Measurements from ENCODE around the gene CAPN7. TPM values are rescaled to one million over a fixed set of nuclear protein-coding genes. Genes with fewer than 3 reads are reported as not detected.
A peak's percentile ranks its signal among the peaks of the same experiment; 100 is the strongest.

Gene CAPN7
- total and polyA plus RNA-seq, 2 donors (not counting 1 experiment from before 2014, with no cell fraction given): 40.4 to 85.9 TPM

DNA sequence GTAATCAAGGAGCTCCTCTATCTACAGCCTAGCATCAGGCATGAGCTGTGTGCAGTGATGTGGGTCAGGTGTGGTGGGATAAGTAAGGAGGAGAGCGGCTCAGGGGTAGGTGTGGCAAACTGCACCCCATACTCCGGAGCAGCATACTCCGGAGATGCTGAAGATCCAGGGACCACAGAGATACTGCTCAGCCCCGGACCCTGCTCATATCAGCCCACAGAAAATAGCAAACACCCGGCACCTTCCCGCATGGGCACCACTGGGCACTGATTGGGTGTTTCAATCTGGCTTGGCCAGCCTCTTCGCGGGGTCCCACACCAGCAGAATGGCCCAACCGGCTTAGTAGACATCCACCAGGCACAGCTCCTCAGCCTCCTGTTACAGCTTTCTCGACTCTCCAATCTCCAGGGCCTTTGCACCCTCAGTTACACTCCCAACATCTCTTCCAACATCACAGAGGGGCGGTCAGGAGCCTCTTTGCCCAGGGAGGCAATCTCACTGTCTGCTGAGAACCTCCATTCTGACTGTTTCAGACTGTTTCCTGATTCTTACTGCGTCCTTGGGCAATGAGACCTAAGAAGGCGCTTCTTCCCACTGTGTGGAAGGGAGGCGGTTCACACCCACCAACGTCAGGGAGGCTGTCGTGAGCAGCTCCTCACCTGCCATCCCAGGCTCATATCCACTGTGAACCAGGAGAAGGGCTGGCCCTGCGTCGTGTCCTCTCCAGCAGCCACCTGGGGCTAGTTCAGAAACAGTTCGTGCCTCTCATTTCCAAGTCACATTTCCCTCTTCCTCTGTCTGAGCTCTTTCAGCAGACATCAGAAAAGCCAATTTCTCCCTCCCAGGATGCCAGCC, 59.8 kb downstream of the CAPN7 start:
- H3K27me3 Mint-ChIP-seq: no peaks in the 10 kb centered on the region
- ChIA-PET POLR2A (interaction anchor here (0.6 to 1.5 kb wide), 3 partner anchors 34 to 147 kb away, joined by 3 to 6 read pairs (median 3); no protein-coding TSS in a partner anchor), CTCF (interaction anchor here (0.6 to 13.8 kb wide), 15 partner anchors 7 to 137 kb away, joined by 3 to 421 read pairs (median 26); partner anchors contain the start of gene SH3BP5)
- H3K36me3 ChIP-seq (replicated peaks in 1 of 2; ENCODE audit: control extremely low read depth in 1 of 2, control insufficient read depth in 1 of 2, extremely low read depth in 1 of 2, insufficient read depth in 2 of 2, low read length in 1 of 2): peaks cover 12 to 65% of the 10 kb centered on the region in 2 experiments
- H3K9me3 ChIP-seq (ENCODE audit: control extremely low read depth in 1 of 3, control insufficient read depth in 2 of 3, insufficient read depth in 1 of 3, low read length in 2 of 3): no peaks in the 10 kb centered on the region
- no peaks in the 10 kb centered on the region for H3K9me3 Mint-ChIP-seq (ENCODE audit: insufficient read depth)
- no peak for ATAC-seq (ENCODE audit: low read depth)
- intact Hi-C loops (cut with micrococcal nuclease): no loop called here
- peaks cover 97% of the 10 kb centered on the region for H3K79me2 ChIP-seq (ENCODE audit: control insufficient read depth, insufficient read depth, low read length)
- peaks cover 97% of the 10 kb centered on the region for H4K20me1 ChIP-seq (ENCODE audit: control insufficient read depth, insufficient read depth, low read length, poor library complexity, severe bottlenecking)
- peak overlapping the region; percentile 46 for H3K27ac Mint-ChIP-seq
- H3K4me3 ChIP-seq (ENCODE audit: control extremely low read depth in 1 of 5, extremely low read depth in 1 of 5, insufficient read depth in 1 of 5, low read depth in 2 of 5, low read length in 4 of 5): no peak overlapping the region
- H3K4me1 ChIP-seq (ENCODE audit: control insufficient read depth in 2 of 2, insufficient read depth in 2 of 2, low read length in 2 of 2): peaks cover 48 to 56% of the 10 kb centered on the region in 2 donors
- H3K4me3 Mint-ChIP-seq: no peak overlapping the region
- H2AFZ ChIP-seq (ENCODE audit: insufficient read depth, low read depth, low read length, poor library complexity, severe bottlenecking): no peak overlapping the region
- 93% methylated on average over 18 of the region's 19 CpGs for WGBS (ENCODE audit: insufficient coverage)
- H3K4me1 Mint-ChIP-seq: peaks cover 69% of the 10 kb centered on the region
- no peak overlapping the region for H3K4me2 ChIP-seq (replicated peaks; ENCODE audit: low read depth, low read length, poor library complexity, severe bottlenecking)
- no peak for TF ChIP-seq EZH2 (IDR thresholded peaks at IDR 0.05; ENCODE audit: borderline replicate concordance, insufficient read depth, low read depth, low read length, poor library complexity, severe bottlenecking)
- TF ChIP-seq, protein P1, sequence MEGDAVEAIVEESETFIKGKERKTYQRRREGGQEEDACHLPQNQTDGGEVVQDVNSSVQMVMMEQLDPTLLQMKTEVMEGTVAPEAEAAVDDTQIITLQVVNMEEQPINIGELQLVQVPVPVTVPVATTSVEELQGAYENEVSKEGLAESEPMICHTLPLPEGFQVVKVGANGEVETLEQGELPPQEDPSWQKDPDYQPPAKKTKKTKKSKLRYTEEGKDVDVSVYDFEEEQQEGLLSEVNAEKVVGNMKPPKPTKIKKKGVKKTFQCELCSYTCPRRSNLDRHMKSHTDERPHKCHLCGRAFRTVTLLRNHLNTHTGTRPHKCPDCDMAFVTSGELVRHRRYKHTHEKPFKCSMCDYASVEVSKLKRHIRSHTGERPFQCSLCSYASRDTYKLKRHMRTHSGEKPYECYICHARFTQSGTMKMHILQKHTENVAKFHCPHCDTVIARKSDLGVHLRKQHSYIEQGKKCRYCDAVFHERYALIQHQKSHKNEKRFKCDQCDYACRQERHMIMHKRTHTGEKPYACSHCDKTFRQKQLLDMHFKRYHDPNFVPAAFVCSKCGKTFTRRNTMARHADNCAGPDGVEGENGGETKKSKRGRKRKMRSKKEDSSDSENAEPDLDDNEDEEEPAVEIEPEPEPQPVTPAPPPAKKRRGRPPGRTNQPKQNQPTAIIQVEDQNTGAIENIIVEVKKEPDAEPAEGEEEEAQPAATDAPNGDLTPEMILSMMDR (IDR thresholded peaks at IDR 0.05): no peak
- H3K9ac ChIP-seq (ENCODE audit: low read length): no peak overlapping the region
- DNase-seq: no peak
- H3K27me3 ChIP-seq (replicated peaks in 1 of 4; ENCODE audit: control extremely low read depth in 1 of 4, control insufficient read depth in 3 of 4, insufficient read depth in 4 of 4, low read length in 3 of 4): no peaks in the 10 kb centered on the region
- no peak overlapping the region for H3K27ac ChIP-seq (ENCODE audit: low read length in 2 of 2)
